ENCODE results near the gene FUT7. TPM values are rescaled to one million over a fixed set of nuclear protein-coding genes. Genes with fewer than 3 reads are reported as not detected.
A peak's percentile ranks its signal among the peaks of the same experiment; 100 is the strongest.

FUT7 gene
- total and polyA plus RNA-seq, 2 of the 8 experiments (the other 6 are each of a cell fraction or from before 2014, with no cell fraction given), result not detected

DNA sequence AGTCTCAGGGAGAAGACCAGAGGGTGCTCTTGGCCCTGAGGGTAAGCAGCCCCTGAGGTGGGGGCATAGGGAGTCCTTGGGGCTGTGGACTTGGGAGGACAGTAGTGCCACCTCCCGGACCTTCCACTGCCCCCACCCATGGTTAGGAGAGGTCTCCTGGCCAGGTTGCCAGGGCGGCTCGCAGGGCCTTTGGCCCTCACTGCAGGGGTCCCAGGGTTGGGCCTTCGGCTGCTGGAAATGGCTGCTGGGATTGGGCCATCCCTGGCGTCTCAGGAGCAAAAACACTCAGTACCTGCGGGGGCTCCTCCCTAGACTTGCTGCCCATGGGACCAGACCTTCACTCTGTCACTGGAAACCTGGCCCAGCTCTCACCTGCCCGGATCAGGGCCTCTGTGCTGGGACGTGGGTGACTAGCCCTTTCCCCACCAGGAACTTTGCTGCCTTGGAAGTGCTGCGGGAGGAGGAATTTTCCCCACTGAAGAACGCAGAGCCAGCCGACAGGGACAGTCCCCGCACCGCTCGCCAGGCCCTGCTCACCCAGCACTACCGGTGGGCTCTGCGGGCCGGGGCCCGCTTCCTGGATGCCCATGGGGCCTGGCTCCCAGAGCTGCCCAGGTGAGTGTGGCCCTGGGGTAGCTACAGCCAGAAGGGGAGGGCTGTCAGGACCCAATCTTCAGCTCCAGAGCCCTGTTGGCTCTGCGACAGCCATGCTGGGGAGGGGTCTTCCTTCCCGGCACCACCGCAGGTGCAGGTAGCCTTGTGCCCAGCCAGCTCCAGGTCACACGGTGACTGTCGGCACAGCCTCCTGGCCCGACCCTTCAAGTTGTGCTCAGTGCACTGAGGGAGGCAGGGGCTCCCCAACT is 48.6 kb upstream of the FUT7 start:
- CTCF ChIA-PET (ENCODE audit: partially characterized antibody), result interaction anchor here (1.8 to 2.1 kb wide), 3 partner anchors 10 to 16 kb away, joined by 8 to 11 read pairs (median 10); partner anchors contain the start of gene SAPCD2
- H3K9me3 ChIP-seq (ENCODE audit: insufficient read depth in 2 of 2, low read depth in 1 of 2, low read length in 1 of 2), result no peaks in the 10 kb centered on the region
- peaks cover 13% of the 10 kb centered on the region; the same call in 1 of the 2 replicates for H3K23me2 ChIP-seq (ENCODE audit: low read depth, low read length)
- no peaks in the 10 kb centered on the region for H3K79me2 ChIP-seq (ENCODE audit: control insufficient read depth in 1 of 2, insufficient read depth in 2 of 2, low read length in 2 of 2)
- DNase-seq (ENCODE audit: low read depth in 1 of 2, low spot score in 2 of 2) (no peak), FAIRE-seq (no peak)
- H2BK5ac ChIP-seq (ENCODE audit: low read depth, low read length), result no peak overlapping the region
- H2BK120ac ChIP-seq (replicated peaks; ENCODE audit: low read depth, low read length), result no peak overlapping the region
- H4K5ac ChIP-seq (ENCODE audit: insufficient read length, low read depth, low read length), result no peak overlapping the region
- H3K18ac ChIP-seq (ENCODE audit: extremely low read depth, low read length), result no peak overlapping the region
- H2BK20ac ChIP-seq (ENCODE audit: low read length), result no peak overlapping the region
- 81% methylated on average over 21 of the region's 24 CpGs; no CpG with 5 or more reads in 1 of the 2 experiments for WGBS, 2 experiments (ENCODE audit: extremely low coverage in 1 of 2, insufficient coverage in 1 of 2, insufficient read length in 1 of 2, insufficient replicate concordance in 2 of 2, low coverage in 1 of 2, low lambda C conversion rate in 2 of 2, missing lambda C conversion rate in 1 of 2)
- peaks cover 0 to 13% (median 8%) of the 10 kb centered on the region in 4 experiments; a peak in 6 of 7 replicates for H3K4me1 ChIP-seq (replicated peaks in 1 of 4; ENCODE audit: control insufficient read depth in 3 of 4, insufficient read depth in 4 of 4, low read length in 3 of 4)
- peaks cover 0 to 7% of the 10 kb centered on the region in 2 experiments for H4K20me1 ChIP-seq (replicated peaks in 1 of 2; ENCODE audit: control insufficient read depth in 1 of 2, insufficient read depth in 2 of 2, low read length in 2 of 2)
- H3K4me2 ChIP-seq (ENCODE audit: insufficient read depth in 1 of 2, low read depth in 2 of 2, low read length in 2 of 2), result no peak overlapping the region
- H4K8ac ChIP-seq (ENCODE audit: extremely low read depth, insufficient read depth, low read length), result peak overlapping the region; percentile 59; the same call in 1 of the 2 replicates
- H2AK5ac ChIP-seq (ENCODE audit: low read depth, low read length), result no peak overlapping the region
- no peak overlapping the region for H4K91ac ChIP-seq (replicated peaks; ENCODE audit: insufficient read length, low read length)
- H3K9ac ChIP-seq (replicated peaks in 1 of 4; ENCODE audit: extremely low read depth in 1 of 4, low read depth in 3 of 4, low read length in 3 of 4), result no peak overlapping the region
- H3K27ac ChIP-seq (ENCODE audit: low read depth, low read length), result no peak overlapping the region
- no peak overlapping the region for H2BK15ac ChIP-seq (ENCODE audit: low read length)
- H3K56ac ChIP-seq (replicated peaks; ENCODE audit: insufficient read length, low read depth, low read length), result no peak overlapping the region
- no peaks in the 10 kb centered on the region for H3K79me1 ChIP-seq (ENCODE audit: low read depth, low read length)
- no peak overlapping the region for H3K4ac ChIP-seq (replicated peaks; ENCODE audit: insufficient read length, low read depth, low read length)
- no peak overlapping the region for H2BK12ac ChIP-seq (ENCODE audit: low read depth, low read length)
- H3K27me3 ChIP-seq (replicated peaks in 1 of 4; ENCODE audit: control insufficient read depth in 3 of 4, extremely low read depth in 1 of 4, insufficient read depth in 3 of 4, low read length in 3 of 4), result peaks cover 20 to 53% (median 35%) of the 10 kb centered on the region in 4 experiments
- POLR2A ChIA-PET (ENCODE audit: partially characterized antibody), result interaction anchor here (1.1 kb wide), 1 partner anchor 14 kb away, joined by 3 read pairs; no protein-coding TSS in a partner anchor
- H3K23ac ChIP-seq (ENCODE audit: insufficient read length), result no peak overlapping the region
- H2AFZ ChIP-seq (ENCODE audit: low read length), result no peak overlapping the region
- no peak overlapping the region for H3K4me3 ChIP-seq (ENCODE audit: extremely low read depth in 1 of 4, insufficient read depth in 2 of 4, low read depth in 3 of 4, low read length in 4 of 4)
- no peak overlapping the region for H3K14ac ChIP-seq (ENCODE audit: insufficient read length)
- H3K36me3 ChIP-seq (ENCODE audit: control insufficient read depth in 2 of 4, insufficient read depth in 4 of 4, low read length in 3 of 4), result no peaks in the 10 kb centered on the region; a peak in 1 of 8 replicates
- TF ChIP-seq FOSL1 (IDR thresholded peaks at IDR 0.05; ENCODE audit: insufficient read depth, low read depth, low read length), result no peak
- no peak for TF ChIP-seq RAD21 (IDR thresholded peaks at IDR 0.05 in 1 of 2, conservative IDR thresholded peaks at IDR 0.05 in 1 of 2; ENCODE audit: low read depth in 2 of 2, low read length in 2 of 2)
- no peak for TF ChIP-seq RXRA (IDR thresholded peaks at IDR 0.05; ENCODE audit: insufficient read depth, low read depth, low read length)
- no peak for TF ChIP-seq NRF1 (IDR thresholded peaks at IDR 0.05; ENCODE audit: low read depth, low read length)
- no peak for TF ChIP-seq GABPA (IDR thresholded peaks at IDR 0.05; ENCODE audit: borderline replicate concordance, insufficient read depth, low read length)
- TF ChIP-seq MAFK (IDR thresholded peaks at IDR 0.05; ENCODE audit: low read depth, low read length), result no peak
- TF ChIP-seq RBBP5 (IDR thresholded peaks at IDR 0.05; ENCODE audit: borderline replicate concordance, low read depth, low read length), result no peak
- TF ChIP-seq SIRT6 (IDR thresholded peaks at IDR 0.05; ENCODE audit: low read length), result no peak
- TF ChIP-seq, protein P1, sequence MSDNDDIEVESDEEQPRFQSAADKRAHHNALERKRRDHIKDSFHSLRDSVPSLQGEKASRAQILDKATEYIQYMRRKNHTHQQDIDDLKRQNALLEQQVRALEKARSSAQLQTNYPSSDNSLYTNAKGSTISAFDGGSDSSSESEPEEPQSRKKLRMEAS (IDR thresholded peaks at IDR 0.05), result no peak
- TF ChIP-seq TAF7 (optimal IDR thresholded peaks at IDR 0.05; ENCODE audit: borderline replicate concordance, low read depth, low read length), result no peak
- TF ChIP-seq TCF12 (IDR thresholded peaks at IDR 0.05; ENCODE audit: low read depth, low read length), result no peak
